GM12891 (cell line): Measurements from ENCODE around the gene SREBF2.
A peak's percentile ranks its signal among the peaks of the same experiment; 100 is the strongest.

ENCODE experiments used
- DNase-seq: peaks from one replicate; pipeline ENCODE4 v3.0.0; 2011; ENCODE audit warnings: low spot score; ENCODE audit not compliant: insufficient read length
- FAIRE-seq: peaks from 2 replicates; lab custom pipeline; 2011; peaks lifted over from hg19 to GRCh38; lab: Jason Lieb, UNC
- PAX5 ChIP-seq: IDR thresholded peaks from 2 replicates; pipeline ENCODE4 v1.6.1; 2011; ENCODE audit warnings: low read length, moderate library complexity, mild to moderate bottlenecking; ENCODE audit not compliant: insufficient read depth, severe bottlenecking
- POLR2A ChIP-seq: IDR thresholded peaks from 2 replicates; pipeline ENCODE4 v1.6.1; 2011; ENCODE audit warnings: low read depth, low read length, control low read depth
- POLR2AphosphoS5 ChIP-seq: IDR thresholded peaks from 2 replicates; pipeline ENCODE4 v1.6.1; 2011; ENCODE audit warnings: low read depth, low read length, control low read depth
- POU2F2 ChIP-seq: IDR thresholded peaks from 2 replicates; pipeline ENCODE4 v1.6.1; 2011; ENCODE audit warnings: low read depth, mild to moderate bottlenecking, control low read depth, low read length, moderate library complexity
- SPI1 ChIP-seq: IDR thresholded peaks from 2 replicates; pipeline ENCODE4 v1.6.1; 2011; ENCODE audit warnings: low read depth, low read length, control low read depth
- TAF1 ChIP-seq: IDR thresholded peaks from 2 replicates; pipeline ENCODE4 v1.6.1; 2011; ENCODE audit warnings: low read depth, low read length, control low read depth

The SREBF2 gene

DNA sequence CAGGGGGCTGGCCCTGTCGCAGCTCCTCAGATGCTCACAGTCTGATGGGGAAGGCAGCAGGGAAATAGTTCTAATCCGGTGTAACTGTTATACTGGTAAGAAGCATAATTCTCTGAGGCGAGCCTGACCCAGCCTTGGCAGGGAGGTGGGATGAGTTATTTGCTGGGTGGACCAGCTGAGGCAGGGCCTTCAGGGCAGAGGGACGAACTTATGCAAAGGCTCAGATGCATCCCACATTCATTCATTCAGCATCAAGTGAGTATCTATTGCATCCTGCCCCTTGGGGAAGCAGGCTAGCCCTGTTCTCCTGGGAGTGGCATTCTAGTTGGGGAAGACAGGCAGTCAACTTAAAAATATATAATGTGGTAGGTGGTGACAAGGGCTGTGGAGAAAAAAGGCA is 13.6 kb upstream of the SREBF2 start:
- DNase-seq (no peak), FAIRE-seq (no peak)
- TF ChIP-seq TAF1 (no peak), SPI1 (no peak), POU2F2 (no peak), PAX5 (no peak), POLR2AphosphoS5 (no peak), POLR2A (no peak)

DNA sequence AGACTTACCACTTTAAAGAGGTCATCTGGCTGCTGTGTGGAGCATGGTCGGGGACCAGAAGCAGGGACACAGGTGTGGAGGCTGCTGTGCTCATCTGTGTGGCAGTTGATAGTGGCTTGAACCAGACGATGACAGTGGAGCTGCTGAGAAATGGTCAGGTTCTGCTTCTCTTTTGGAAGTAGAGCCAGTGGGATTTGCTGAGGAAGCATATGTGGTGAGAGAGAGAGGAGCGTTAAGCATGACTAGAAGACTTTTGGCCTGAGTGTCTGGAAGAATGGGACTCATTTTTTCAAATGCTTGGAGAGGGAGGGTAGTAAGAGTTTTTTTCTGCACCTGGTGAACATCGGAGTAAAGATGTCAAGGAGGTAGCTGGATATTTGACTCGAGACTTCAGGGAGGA is 12.5 kb upstream of the SREBF2 start:
- FAIRE-seq = no peak
- DNase-seq = no peak
- no peak for TF ChIP-seq POU2F2
- TF ChIP-seq POLR2A = no peak
- no peak for TF ChIP-seq TAF1
- TF ChIP-seq PAX5 = no peak
- no peak for TF ChIP-seq POLR2AphosphoS5
- no peak for TF ChIP-seq SPI1

DNA sequence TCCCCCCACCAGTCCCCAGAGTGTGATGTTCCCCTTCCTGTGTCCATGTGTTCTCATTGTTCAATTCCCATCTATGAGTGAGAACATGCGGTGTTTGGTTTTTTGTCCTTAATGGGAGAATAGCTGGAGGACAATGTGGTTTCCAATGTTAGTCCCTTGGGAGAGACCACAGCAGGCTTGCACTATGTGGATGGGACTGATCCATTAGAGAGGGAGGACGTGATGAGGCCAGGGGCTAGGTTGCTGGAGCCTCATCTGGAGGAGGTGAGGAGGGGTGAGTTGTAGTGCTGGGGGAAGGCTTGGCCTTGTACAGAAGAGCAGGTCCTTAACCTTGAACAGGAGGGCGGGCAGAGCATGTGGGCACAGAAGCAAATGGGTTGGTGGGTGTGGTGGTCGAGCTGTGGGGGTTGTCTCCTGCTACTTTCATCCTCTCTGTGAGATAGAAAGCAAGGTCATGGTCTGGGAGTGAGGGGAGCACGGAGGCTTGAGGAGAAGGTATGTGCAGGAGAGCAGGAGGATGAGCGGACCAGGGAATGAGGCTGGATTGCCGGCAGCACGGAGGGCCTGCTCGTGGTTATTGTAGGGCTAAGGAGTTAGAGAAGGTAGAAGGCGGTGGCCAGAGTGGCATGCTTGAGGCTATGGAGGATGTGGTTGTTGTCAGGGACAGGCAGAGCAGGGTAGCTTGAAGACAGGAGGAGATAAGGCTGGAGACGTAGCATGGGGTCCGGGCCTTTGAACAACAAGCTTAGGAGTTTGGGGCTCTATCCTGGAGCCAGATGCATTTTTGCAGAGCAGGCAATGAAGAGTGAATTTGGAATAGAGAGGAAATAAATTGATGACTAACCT is 11.2 kb upstream of the SREBF2 start:
- no peak for DNase-seq
- FAIRE-seq = no peak
- TF ChIP-seq POLR2AphosphoS5 = no peak
- no peak for TF ChIP-seq TAF1
- TF ChIP-seq POU2F2 = no peak
- TF ChIP-seq PAX5 = no peak
- no peak for TF ChIP-seq POLR2A
- no peak for TF ChIP-seq SPI1

DNA sequence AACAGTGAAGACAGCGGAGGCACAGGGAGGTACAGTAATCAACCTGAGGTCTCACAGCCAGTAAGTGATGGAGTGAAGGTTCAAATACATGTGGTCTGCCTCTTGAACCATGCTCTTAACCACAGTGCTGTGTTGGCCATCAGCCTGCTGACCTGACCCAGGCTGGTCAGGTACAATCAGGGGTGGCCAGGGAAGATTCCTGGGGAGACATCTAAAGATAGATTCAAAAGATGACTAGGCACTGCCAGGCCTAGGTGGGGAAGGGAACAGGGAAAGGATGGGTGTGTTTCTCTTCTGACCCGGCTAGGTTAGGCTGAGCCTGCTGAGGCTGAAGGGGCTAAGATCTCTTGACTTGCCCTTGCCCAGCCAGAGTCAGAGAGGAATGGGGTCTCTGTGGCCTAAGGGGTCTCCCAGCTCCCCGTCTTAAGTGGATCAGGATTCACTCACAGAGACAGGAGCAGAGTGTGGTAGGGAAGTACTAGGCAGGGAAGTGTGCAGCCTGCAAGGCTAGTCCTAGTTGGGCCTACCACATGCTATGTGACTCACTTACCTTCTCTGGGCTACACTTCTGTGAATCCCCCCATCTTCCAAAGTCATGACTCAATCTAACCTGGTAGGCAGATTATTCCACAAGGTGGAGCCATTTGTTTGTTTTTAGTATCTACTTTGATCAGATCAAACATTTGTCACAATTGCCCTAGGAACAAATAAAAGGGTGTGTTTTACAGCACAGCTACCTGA is 10.4 kb upstream of the SREBF2 start:
- FAIRE-seq = peak; percentile 95
- DNase-seq = no peak
- TF ChIP-seq TAF1 = no peak

DNA sequence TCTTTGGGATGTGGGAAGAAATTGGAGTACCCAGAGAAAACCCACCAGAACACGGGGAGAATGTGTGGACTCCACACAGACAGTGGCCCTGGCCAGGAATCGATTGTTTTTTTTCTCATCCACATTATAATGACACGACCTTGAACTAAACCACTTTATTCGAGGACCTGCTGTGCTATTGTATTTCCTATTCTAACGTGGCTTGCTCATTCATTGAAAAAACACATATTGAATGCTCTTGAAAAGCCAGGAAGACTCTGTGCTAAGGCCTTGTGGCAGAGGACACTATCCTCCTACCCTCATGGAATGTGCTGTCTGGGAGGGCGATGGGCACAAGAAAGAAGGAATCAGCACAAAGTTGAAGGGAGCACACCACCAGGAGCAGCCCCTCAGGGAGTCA is 9.1 kb upstream of the SREBF2 start:
- DNase-seq (no peak), FAIRE-seq (no peak)
- TF ChIP-seq PAX5 (no peak), SPI1 (no peak), POLR2AphosphoS5 (no peak), TAF1 (no peak), POLR2A (no peak)

DNA sequence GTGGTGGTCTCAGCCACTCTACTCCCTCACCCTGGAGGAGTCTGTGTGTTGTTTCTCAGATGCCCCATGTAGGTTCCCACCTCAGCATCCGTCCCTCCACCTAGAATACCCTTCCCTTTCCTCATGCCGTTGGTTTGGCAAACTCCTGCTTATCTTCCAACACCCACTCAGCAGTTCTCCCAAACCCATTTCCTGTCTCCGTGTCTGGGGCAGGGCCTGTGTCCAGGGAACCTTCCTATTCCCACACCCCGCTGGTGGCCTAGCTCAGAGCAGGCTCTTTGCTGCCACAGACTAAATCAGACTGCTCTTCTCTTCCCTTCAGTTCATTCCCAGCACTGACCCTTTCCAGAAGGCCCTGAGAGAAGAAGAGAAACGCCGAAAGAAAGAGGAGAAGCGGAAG is 7.5 kb upstream of the SREBF2 start:
- FAIRE-seq (no peak), DNase-seq (no peak)
- no peak for TF ChIP-seq SPI1
- TF ChIP-seq POLR2AphosphoS5 = no peak
- TF ChIP-seq POLR2A = no peak
- TF ChIP-seq POU2F2 = no peak
- no peak for TF ChIP-seq PAX5
- TF ChIP-seq TAF1 = no peak

DNA sequence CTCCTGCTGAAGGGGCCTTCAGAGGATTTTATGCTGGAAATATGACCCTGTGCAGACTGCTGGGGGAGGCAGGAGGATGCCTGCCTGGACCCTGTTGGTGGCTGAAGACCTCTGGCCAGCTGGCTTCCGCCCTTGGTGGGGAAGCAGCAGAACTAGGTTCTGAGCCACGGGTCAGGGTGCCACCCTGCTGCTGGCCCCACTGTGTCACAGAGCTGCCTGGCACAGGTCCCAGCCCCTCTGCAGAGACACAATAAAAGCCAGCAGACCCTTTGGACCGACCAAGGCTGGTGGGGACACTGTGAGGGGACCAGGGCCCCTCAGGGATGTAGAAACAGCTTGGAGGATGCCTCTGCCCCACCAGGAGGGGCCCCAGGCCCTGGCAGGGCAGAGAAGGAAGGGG is 6.9 kb upstream of the SREBF2 start:
- TF ChIP-seq POLR2A = no peak
- no peak for TF ChIP-seq TAF1
- no peak for TF ChIP-seq SPI1
- TF ChIP-seq POU2F2 = no peak
- no peak for TF ChIP-seq POLR2AphosphoS5
- TF ChIP-seq PAX5 = no peak
- DNase-seq = no peak
- no peak for FAIRE-seq

DNA sequence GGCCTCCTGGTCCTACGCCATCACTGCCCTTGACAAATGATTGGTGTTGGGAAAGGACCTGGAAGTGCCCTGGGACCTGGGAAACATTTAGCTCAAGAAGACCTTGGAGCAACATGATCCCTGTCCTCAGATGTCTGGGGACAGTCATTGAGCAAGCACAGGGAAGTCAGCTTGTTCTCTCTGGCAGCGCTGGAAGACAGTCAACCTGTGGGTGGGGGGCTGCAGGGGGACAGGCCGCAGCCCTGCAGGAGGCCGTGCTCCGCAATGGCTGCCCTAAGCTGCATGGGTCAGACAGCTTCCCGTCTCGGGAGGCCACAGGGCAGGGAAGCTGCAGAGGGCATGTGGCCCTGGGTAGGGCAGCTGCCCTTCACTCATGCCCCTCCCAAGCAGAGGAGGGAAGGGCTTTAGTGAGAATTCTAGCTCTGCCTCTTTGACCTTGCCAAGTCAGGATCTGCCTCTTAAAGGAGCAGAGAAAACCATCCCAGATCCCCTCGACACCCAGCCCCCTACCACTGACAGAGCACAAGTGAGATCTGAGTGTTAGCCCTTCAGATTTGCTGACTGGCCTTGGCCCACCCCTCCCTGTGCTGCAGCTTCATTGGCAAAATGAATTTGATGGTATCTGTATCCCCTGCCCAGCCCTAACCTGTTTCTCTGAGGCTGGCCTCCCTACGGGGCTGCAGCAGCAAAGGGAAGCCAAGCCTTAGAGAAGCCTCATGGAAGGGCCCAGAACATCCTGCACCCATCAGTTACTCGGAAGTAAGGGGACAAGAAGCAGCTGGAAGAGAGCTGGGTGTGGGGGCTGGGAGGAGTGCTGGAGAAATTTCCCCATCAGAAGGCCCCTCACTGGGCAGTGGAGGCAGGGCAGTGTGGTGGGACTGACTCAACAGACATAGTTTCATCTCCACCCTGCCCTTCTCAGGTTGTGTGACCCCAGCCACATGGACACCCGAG is 6.2 kb upstream of the SREBF2 start:
- no peak for DNase-seq
- FAIRE-seq = no peak
- no peak for TF ChIP-seq PAX5
- TF ChIP-seq POLR2AphosphoS5 = no peak

DNA sequence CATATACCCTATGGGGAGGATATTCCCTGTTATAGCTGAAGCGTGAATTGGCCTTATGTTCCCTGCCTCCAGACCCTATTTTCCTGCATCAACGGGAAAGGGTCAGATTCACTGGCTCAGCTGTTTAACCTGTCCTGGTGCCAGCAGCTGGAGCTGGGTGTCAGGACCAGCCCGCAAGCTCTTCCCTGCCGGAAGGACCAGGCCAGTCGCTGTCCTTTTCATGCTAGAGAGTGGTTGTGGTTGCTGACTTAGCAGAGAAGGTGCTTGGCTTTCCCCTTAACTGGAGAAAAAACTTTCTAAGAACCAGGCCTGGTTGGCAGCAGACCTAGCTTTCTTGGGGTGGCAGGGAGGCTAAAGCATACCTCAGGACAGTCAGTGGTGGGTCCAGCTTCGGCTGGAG is 5.2 kb upstream of the SREBF2 start:
- no peak for DNase-seq
- TF ChIP-seq SPI1 (no peak), PAX5 (no peak), TAF1 (no peak), POLR2A (no peak), POU2F2 (no peak), POLR2AphosphoS5 (no peak)
- FAIRE-seq = no peak

DNA sequence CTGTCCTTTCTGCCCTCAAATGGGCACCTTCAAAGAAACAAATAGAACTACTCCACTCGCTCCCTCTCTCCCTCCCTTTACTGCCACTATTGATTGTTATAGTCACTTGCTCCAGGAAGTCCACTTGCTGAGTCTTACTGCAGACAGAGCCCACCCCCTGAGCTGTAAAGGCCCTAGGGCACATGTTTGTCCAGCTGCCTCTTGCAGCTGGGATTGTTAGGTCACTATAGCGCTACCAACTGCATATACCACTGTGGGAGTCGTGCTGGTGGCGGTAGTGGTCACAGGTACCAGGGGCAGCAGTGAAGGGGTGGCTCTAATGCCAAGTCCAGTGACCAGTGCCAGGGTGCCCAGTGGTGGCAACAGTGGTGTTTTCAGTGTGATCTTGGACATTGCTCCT is 4.4 kb upstream of the SREBF2 start:
- FAIRE-seq (no peak), DNase-seq (no peak)
- TF ChIP-seq POU2F2 = no peak
- TF ChIP-seq PAX5 = no peak
- TF ChIP-seq POLR2A = no peak
- no peak for TF ChIP-seq TAF1
- no peak for TF ChIP-seq SPI1
- no peak for TF ChIP-seq POLR2AphosphoS5
